Endometrium (tissue), 2 donors: Measurements from ENCODE around the gene DNAJB14.
A peak's percentile ranks its signal among the peaks of the same experiment; 100 is the strongest.
"Not testable (repeated sequence)": the region's sequence is repeated elsewhere in the genome, so short reads cannot be mapped to it uniquely, and the experiment has no call there.

Experiments
- FAIRE-seq: peaks from 2 replicates; lab custom pipeline; 2012; peaks lifted over from hg19 to GRCh38; lab: Jason Lieb, UNC
- donor health status: control.
- donor health status: control.

DNAJB14 gene

DNA sequence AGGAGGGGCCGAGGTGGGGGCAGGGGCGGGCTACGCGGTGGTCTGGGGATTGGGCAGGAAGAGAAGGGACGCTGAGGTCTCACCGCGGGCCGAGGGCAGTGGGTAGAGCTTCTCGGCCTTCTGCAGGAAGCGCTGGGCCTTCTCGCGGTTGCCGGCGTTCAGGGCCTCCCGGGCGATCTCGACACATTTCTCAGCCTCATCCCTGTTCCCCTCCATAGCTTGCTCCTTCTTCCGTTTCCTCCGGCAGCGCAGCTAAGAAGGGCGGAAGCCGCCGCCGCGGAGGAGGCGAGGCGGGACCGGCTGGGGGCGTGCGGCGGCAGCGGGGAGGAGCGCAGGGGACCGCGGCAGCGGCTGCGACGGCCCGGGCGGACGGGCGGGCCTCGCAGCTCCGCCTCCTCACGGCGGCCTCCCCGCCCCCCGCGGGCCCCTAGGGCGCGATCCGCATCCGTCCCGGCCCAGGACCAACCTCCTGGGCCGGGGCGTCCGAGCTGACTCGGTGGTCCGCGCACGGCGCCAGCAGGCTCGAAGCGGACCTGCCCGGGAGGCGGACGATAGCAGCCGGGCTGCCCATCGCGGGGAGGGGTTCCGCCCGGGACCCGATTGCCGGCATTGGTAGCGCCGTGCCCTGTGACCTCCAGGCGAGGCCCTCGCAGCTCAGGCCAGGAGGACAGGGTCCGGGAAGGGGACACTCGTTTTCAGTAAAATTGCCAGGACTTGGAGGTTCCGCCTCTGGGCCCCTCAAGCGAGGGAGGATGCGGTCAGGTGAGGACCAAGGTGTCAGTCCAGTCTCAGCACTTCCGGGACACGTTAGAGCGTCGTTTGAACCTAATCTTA lies at the start of gene DNAJB14:
DNAJB14 (minus strand) TSS at position 263 of the 834 bp plus-strand sequence; CDS start at position 216, 47 bp downstream.
- no peak for FAIRE-seq

- no peak for FAIRE-seq
Observed at GRCh38 chr4:99991741-99992140, 45.3 kb upstream of the DNAJB14 start.

- FAIRE-seq: no peak
Observed at GRCh38 chr4:99987681-99988080, 41.3 kb upstream of the DNAJB14 start.

GRCh38 chr4:99986792-99987191 lies 40.4 kb upstream of the DNAJB14 start:
- FAIRE-seq: no peak

DNA sequence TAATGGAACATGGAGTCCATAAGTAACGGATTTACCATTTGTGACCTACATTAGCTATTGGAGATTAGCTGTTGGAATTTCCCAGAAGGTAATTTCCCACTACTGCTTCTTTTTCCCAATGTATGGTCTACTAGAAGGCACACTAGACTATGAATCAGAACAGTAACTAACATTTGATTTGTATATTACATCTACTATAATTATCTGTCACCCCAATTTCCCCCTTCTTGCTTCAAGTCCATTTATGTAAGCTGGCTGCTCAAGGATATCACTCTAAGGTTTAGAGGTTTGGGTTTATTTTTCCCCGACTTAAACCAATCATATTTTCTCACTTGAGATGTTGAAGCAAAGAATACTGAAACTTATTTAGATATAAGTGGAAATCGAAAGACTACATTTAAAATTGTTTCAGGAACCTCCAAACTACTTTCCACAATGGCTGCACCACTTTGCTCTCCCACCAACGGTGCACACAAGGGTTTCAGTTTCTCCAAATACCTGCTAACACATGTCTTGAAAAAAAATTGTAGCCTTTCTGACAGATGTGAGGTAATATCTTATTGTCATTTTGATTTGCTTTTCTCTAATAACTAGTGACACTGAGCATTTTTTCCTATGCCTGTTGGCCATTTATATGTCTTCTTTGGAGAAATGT lies 37.0 kb upstream of the DNAJB14 start:
- FAIRE-seq: no peak

- no peak for FAIRE-seq
Observed at GRCh38 chr4:99979872-99980271, 33.5 kb upstream of the DNAJB14 start.

- no peak for FAIRE-seq
Observed at GRCh38 chr4:99971453-99972111, 25.2 kb upstream of the DNAJB14 start.

DNA sequence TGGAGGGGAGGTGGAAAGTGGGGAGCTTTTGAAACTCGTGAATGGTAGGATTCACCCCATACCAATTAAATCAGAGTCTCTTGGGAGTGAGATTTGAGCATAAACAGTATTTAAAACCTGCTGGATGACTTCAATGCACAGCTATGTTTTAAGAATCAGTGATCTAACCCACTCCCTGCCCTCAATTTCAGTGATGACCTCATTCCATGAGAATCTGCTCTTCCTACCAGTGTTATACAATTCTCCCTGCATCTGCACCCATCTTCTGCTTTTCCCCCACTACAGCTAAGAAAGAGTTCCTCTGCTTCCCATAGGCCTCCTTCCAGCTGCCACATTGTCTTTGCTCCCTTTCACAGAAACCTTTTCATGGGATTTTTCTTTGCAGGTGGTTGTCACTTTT lies 21.9 kb upstream of the DNAJB14 start:
- FAIRE-seq: no peak

GRCh38 chr4:99966692-99967091 lies 20.3 kb upstream of the DNAJB14 start:
- peak; percentile 94 for FAIRE-seq

DNA sequence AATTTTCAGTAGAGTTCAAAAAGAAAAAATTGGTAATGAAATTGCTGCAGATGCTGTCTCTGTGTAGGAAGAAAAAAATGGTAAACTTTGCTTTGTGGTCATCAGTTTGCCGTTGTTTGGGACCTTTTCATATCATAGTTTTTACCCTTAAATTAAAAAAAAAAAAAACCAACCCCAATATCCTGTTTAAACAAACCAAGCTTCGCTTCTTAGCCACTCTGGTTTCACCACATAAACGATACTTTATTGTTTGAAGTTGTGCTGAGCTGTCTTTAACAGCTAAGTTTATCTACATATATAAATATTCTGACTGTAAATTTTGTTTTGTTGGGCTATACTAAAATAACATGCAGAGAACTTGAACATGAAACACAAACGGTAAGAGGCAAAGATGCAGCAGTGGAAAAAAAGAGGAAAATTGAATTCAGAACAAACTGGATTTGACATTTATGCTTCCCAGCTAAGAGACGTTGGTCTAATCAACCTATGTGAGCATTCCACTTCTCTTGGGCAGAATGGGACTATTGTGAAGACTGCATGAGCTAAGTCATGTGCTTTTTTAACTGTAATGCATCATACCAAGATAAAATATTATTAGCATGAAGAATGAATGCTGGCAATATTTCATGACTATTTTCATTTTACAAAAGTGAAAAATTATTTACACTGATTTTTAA lies 19.4 kb upstream of the DNAJB14 start:
- no peak for FAIRE-seq

GRCh38 chr4:99965173-99965572 lies 18.8 kb upstream of the DNAJB14 start:
- no peak for FAIRE-seq

DNA sequence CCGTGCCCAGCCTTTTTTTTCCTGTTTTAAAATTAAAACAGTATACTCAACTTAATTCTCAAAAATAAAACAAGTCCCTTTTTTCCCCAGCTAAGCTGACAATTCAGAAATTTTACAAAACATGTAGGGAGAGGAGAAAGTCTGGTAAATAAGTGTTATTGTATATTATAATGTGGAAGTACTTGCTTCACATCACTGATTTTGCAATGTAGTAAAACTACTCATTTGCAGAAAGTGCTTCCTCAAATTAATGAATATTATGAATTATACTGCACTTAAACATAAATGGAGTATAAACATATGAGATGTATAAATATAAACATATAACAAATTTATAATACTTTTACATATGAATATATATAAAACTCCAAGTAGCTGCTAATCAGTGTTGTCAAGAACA lies 15.3 kb upstream of the DNAJB14 start:
- no peak for FAIRE-seq

GRCh38 chr4:99960648-99961047 lies 14.2 kb upstream of the DNAJB14 start:
- no peak for FAIRE-seq

DNA sequence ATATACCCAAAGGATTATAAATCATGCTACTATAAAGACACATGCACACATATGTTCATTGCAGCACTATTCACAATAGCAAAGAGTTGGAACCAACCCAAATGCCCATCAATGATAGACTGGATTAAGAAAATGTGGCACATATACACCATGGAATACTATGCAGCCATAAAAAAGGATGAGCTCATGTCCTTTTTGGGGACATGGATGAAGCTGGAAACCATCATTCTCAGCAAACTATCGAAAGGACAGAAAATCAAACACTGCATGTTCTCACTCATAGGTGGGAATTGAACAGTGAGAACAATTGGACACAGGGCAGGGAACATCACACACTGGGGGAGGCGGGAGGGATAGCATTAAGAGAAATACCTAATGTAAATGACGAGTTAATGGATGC lies 11.8 kb upstream of the DNAJB14 start:
- not testable (repeated sequence) for FAIRE-seq

DNA sequence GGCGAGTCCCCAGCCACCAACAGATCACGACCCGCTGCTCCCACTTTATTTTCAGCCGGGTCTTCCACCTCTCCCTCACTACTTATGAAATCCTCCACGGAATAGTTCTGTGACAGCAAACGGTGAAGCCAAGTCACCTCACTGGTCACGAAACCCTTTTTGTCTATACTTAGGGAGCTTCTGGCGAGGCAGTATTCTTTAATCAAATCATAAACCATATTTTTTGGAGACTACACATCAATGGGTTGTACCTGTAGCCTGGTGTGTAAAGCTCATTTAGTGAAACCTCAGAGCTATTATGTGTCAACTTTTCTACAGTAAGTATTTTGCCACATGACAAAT lies 4.5 kb upstream of the DNAJB14 start:
- FAIRE-seq: no peak

GRCh38 chr4:99949999-99950912 lies 3.8 kb upstream of the DNAJB14 start, which contains the start of gene H2AZ1:
Gene H2AZ1, minus strand, starts transcription at chr4:99950275. Its CDS starts 105 bp downstream, at chr4:99950170.
- FAIRE-seq: peak; percentile 79

DNA sequence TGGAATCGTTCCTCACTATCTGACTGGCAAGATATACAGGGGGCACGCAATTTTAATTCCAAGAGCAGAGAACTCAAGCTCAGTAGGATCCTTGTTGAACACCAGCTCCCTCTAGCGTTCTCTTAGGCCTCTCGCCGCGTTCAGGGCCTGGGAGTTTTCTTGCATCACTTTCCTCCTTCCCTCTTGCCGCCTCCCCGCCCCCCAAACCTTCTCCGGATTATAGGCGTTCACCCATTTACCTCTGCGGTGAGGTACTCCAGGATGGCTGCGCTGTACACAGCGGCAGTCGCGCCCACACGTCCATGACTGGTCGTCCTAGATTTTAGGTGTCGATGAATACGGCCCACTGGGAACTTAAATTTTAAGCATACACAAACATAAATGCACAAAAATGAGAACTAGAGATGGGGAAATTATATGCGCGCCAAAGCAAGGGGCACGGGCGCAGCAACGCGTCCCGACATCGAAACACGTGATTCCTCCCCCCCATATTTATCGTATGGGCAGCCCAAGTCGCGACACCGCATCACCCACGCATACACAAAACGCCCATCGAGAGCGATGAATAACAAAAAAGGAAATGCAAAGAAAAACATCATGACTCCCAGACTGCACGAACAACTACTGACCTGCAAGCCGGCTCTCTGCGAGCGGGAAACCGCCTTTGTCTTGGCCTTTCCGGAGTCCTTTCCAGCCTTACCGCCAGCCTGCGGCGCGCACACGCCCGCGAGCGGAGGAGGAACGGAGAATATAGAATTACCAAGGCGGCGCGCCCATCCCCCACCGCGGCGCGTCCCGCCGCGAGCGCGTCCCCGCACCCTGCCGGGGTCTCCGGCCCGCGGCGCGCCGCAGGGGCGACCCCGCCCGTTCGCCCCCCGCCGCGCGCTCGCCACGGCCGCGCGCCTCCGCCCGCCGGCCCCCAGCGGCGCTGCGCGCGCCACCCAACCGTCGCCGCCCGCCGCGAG lies 2.9 kb upstream of the DNAJB14 start:
- peak; percentile 69 for FAIRE-seq

DNA sequence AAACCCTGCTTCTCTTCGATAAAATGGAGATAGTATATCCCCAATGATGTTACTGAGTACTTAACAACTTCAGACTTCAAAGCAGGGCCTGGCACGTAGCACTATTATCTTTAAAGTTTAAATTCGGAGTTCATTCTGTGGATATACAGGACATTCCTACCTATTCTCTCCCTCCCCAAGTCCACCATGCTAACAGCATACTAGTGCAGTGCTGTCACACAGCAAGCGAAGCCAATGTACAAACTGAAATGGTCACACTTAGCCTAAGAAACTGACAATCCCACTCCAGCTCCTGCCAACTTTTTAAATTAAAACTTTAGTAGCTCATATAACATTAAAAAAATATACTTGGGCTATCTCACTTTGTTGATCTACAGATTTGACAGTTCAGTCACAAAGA lies 1.2 kb upstream of the DNAJB14 start:
- no peak for FAIRE-seq

- FAIRE-seq: no peak
Observed at GRCh38 chr4:99947190-99947578, 766 bp upstream of the DNAJB14 start.

- FAIRE-seq: no peak
Observed at GRCh38 chr4:99945718-99946355, 581 bp downstream of the DNAJB14 start.
